Stimulated activated CD8-positive, alpha-beta memory T cell treated with anti-CD3 and anti-CD28 coated beads, Interleukin-2, amount 100 ng/mL, for 1 hour (primary cell): ENCODE results near the gene XYLT1.

ENCODE experiments used
- DNase-seq, 2 donors: peaks; one replicate each; pipeline ENCODE4 v3.0.0-alpha.2; 2020; ENCODE audit warnings: low read depth in 2 of 2

XYLT1 gene

DNA sequence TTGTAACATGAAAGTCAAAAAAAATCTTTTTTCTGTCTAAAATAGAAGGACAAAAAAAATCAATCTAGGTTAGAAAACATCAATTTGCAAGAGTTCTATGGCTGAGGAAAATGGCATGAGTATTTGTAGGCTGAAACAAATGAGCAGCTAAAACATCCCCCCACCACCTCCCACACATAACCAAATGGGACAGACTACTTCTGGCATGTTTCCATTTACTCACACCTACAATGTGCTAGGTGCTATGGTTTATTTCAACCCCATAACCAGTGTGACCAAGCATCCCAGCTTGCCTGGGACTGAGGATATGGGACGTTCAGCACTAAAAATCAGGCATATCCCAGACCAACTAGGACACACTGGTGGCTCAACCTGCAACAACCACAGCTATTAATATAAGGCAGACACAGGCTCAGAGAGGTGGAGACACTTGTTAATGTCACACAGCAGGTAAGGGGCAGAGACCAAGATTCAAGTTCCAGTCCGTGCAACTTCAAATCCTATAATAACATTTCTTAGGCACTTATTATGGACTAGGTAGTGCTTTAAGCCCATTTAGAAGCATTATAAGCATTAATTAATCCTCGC lies 96.0 kb downstream of the XYLT1 start:
- no peak for DNase-seq

DNA sequence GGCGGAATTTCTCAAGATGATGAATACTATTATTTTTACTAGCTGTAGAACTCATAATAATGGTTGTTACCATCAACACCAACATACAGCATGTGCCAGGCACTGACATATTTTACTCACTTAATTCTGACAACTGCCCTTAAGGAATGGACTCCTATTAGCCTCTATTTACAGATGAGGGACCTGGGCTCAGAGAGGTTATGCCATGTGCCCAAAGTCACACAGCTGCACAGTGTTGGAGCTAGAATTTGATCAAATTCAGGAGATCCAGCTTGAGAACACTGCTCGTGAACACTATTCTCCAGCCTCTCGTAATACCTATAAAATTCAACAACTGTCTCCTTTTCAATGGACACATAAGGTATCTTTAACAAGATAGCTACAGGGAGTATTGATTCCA lies 97.2 kb downstream of the XYLT1 start:
- DNase-seq, result no peak

DNA sequence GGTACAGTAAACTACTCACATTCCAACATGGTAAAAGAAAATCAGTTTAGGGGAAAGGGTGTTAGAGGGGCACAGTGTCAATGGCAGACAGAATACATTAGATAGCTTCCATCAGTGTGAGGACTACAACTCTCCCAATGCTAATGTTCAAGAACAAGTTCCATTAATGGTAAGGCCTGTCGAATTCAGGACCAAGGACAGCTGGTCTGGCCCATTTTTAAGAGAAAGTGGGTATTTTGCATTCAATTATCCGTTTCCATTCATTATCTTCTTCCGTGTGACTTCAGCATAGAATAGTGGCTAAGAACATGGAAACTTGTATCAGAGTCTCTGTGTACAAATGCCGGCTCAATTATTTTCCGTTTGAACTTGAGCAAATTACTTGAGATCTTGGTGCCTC lies 98.4 kb downstream of the XYLT1 start:
- no peak for DNase-seq

DNA sequence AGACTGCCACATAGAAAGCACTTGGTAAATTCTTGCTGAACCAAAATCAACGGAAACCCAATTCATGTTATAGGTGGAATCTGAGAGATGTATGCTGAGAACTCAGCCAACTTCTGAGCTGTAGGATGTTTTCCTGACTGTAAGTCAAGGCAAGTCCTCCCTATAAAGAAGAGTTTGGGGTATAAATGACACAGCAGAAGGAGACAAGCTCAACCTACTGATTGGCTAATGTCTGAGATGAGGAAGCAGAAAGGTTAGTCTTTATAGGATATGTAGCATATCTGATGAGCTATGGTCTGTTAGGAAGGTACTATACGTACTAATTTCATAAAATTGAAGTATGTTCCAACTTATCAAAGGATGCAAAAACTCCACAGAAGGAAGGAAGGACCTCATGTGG lies 99.5 kb downstream of the XYLT1 start:
- DNase-seq, result no peak

DNA sequence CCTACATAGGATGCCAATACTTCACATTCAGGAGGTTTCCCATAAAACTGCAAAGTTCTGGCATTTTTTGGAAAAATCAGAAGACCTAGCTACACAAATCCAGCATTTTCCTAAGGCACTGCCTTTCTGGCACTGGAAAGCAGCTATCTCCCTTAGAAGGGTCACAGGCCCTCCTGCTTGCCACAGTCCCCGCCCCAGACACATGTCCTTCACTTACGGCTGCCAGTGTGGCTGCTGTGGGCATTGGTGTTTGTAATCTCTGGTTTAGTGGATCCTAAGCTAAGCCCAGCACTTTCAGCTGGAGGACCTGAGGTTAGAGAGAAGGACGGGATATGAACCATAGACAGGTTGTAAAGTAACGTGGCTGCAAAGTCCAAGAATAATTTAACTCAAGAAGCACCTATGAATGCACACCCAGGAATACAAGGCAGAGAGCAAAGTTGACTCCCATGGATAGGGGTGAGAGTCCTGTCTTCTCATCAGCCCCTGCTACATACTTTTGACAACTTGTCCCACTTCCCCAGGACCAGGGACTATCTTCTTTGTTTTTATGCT lies 100.0 kb downstream of the XYLT1 start:
- DNase-seq, result no peak

DNA sequence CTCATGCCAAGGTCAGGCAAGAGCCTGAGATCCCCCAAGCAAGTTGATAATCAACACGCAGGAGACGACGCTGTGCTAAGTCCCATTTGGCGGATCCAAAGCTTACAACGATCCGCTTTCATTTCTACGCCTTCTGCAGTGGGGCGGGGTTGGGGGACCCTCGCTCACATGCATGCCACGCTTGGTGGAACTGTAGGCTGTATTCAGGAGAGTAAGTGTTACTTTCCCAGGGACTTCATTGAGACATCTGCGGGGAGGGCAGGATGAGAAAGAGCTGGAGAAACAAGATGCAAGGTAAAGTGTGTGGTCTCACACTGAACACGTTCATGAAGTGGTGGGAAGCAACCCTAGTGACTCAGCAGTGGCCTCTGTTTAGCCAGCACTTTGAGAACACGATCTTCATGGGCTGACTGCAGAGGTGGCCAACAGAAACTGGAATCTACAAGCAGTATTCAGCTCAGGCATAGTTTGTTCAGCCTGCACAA lies 100.5 kb downstream of the XYLT1 start:
- no peak for DNase-seq

DNA sequence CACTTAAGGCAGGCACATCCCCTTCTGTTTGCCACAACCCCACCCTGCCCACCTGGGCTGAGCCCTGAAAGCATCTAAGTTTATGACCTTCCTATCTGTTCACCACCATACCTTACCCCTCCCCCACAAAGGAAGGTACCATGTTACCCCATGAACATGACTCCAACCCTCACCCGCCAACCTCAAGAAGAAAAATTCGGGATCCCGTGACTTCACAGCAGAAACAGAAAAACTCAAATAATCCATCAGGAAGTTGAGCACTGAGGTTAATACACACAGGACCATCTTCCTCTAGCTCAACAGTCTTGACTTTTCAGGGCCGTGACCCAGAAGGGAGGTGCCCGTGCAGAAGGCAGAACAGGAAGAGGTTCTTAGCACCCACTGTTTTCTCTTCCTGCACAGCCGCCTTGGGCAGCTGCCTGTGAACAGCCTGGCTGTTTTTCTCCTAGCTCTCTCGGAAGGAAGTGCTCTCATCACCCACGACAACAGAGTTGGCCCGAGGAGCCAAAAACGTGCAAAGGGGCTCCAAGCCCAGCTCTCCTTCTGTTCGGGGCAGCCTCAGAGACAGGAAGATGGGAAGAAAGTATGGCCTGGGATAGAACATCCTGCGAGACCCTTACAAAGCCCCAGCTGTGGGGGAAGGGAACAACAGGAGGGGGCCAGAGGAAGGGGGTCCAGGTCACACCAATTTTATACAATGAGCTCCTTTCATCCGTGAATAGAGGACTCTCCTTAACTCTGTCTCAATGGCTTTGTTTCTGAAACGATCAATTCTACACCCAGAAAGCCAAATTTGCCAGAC lies 101.1 kb downstream of the XYLT1 start:
- DNase-seq, result peak; percentile 44 to 46

DNA sequence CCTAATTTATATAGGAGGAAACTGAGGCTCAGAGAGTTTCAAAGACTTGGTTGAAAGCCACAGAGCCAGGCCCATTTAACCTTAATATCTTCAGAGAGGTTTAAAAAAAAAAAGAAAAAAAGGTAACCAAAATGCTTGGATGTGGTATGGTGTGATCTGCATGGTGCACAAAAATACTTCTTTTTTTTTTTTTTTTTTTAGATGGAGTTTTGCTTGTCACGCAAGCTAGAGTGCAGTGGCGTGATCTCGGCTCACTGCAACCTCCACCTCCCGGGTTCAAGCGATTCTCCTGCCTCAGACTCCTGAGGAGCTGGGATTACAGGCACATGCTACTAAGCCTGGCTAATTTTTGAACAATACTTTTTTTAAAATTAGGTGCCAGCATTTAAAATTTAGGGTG lies 101.8 kb downstream of the XYLT1 start:
- no peak for DNase-seq

DNA sequence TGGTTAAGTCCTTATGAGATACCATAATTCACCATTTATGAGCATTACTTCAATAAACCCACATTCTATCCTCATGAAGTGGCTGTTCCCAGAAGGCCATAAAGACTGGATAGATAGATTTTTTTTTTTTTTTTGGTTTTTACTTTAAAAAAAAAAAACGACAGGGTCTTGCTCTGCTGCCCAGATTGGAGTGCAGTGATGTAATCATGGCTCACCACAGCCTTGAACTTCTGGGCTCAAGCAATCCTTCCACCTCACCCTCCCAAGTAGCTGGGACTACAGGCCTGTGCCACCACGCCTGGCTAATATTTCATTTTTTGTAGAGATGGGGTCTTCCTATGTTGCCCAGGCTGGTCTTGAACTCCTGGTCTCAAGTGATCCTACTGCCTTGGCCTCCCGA lies 102.3 kb downstream of the XYLT1 start:
- no peak for DNase-seq

DNA sequence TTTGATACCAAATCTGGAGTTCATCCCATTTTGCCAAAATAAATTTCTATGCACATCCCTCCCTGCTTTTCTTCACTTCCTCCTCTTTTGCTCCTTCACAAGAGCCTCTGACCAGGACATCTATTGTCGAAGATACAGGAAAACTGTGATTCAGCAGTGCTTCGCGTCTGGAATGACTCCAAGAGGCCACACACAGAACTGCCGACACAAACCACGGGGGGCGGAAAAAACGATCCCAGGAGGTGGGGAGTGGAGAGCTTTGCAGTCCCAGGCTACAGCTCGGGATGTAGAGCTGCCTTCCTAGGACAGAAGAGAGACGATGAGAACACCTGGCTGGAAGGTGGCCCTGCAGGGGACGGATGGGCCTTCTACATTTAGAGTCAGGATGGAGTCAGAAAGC lies 102.8 kb downstream of the XYLT1 start:
- no peak for DNase-seq

DNA sequence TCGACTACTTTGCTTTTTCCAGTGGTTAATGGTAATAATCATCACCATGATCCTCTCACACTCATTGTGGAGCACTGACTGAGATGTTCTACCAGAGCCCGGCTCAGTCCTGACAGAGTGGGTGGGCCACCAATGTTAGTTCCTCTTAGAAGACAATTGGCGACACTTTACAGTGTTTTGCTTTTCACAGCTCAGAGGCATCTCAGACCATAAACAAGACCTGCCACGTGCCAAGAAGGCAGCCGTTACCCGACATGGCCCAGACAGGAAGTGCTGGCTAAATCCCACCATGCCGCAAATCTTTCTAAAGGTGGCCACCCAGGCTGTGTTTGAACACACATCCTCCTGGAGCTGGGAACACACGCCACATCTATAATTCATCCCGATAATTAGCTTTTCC lies 103.7 kb downstream of the XYLT1 start:
- no peak for DNase-seq

DNA sequence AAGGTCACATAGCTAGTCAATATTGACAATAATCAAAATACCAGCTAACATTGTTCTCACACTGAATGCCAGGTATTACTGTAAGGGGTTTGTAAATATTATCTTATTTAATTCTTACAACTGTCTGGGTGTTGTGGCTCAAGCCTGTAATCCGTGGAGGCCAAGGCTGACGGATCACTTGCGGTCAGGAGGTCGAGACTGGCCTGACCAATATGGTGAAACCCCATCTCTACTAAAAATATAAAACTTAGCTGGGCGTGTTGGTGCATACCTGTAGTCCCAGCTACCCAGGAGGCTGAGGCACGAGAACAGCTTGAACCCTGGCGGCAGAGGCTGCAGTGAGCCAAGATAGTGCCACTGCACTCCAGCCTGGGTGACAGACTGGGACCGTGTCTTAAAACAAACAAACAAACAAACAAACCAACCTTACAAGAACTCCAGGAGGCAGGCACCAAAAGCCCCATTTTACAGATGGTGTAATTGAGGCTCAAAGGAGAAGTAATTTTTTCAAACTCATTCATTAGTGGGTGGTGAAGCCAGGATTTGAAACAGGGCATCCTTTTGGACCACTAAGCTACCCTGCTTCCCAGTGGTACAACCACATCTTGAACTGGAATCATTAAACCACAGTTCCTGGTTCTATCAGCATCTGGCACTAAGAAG lies 104.3 kb downstream of the XYLT1 start:
- DNase-seq, result no peak

DNA sequence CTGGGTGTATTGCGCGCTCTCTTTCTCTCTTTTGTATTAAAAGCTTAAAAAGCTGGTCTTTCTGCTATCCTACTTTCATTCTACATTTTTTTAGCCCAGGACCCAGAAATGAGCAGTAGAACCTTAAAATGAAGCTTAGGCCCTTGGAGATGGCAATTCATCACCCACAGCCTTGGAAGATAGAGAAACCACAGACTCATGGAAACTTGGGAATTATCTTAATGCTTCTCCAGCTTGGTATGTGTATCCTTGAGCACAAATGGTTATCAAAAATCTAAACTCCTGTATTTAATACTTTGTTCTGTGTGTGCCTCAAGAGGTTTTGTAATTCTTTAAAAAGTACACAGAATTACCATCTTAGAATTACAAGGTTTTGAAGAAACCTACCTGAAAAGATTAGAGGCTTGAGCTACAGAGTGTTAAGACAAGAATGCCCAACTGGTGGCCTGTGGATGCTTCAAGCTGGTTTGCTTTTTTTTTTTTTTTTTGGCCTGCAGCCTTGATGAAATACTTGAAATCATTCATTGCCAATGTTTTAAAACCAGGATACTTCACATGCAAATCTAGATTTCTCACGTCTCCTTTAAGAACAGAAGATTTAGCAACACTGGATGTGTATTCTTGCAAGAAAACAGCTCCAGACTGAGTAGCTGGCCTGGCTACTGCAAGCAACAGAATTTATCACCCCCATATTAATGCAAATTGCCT lies 105.0 kb downstream of the XYLT1 start:
- no peak for DNase-seq

DNA sequence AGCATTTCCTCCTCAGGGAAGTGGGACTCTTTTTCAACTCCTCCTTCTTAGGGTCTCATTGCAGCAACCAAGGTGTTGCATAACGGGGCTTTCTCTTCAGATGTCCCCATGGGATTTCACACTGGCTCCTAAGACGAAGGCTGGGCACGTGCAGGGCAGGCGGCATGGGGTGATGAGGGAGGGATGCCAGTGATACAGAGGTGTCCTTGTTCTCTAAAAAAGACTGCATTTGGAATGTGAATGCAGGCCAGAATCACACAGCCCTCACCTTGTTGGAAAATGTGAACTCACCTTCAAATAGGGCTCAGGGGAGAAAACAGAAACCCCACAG lies 105.6 kb downstream of the XYLT1 start:
- no peak for DNase-seq

DNA sequence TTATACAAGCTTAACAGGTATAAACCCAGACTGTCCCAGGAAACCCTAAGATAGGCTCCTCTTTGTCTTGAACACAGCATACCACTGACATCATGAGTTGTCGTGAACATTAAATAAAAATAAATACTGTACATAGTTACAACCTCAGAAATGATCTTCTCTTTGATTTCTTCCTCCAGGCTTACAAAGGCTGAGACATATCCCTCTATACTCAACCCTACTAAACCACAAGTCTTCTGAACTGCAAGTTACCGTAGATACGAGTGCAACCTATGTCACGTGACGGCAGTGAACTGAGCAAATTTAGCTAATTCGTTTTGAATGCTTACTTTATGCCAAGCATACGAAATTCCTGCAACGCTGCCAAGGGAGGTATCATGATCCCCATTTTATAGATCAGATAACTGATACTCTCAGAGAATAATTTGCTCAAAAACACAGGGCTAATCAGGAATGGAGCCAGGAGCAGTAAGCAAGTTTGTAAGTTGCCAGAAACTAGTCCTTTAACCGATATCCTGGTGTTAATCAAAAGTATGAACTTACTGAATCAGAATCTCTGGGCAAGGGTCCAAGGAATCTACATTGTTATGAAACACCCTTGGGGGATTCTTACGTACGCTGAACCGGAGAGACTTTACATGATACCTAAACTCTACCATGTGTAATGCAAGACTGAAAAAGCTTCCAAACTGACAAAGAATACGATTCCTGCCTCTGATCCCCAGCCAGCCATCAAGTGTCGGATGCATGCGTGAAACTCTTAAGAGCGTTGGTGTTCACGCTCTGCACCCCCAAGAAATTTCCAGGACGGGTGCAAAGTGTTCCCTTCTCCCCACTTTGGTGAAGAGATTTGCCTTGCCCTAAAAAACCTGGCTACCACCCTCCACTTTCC lies 106.2 kb downstream of the XYLT1 start:
- DNase-seq, result peak in 1 of 2 donors; percentile 48

DNA sequence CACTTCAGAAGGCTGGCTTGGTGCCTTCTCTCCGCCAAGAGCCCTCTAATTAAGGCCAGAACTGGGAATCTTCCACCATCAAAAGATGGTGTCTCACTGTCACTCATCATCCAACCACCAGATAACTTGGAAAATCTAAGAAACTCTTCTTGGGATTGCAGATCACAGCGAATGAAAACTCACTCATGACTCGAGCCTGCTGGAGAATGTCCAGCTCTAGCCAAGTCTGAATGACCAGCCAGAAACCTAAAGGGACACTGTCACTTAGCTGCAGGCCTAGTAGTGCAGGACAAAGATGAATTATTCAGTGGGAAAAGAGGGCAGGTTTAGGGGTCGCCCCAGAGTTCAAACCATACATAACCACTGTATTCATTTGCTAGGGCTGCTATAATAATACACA lies 107.8 kb downstream of the XYLT1 start:
- DNase-seq, result no peak

DNA sequence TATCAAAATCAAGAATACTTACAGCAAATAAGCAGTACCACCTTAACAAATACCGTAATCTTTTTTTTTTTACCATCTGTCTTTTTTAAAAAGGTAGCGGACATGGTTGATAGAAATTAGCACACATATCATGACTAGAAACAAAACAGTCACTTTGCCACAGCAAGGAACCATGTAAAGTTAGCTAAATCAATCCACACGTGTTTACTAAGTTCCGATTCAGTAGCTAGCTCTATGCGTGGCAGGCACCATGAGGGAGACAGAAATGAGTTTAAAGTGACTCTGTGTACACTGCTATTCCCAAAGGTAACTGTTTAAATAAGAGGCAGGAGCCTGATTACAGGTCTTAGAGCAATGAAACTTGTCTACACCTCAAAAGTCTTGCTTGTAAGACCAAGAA lies 108.6 kb downstream of the XYLT1 start:
- DNase-seq, result no peak

DNA sequence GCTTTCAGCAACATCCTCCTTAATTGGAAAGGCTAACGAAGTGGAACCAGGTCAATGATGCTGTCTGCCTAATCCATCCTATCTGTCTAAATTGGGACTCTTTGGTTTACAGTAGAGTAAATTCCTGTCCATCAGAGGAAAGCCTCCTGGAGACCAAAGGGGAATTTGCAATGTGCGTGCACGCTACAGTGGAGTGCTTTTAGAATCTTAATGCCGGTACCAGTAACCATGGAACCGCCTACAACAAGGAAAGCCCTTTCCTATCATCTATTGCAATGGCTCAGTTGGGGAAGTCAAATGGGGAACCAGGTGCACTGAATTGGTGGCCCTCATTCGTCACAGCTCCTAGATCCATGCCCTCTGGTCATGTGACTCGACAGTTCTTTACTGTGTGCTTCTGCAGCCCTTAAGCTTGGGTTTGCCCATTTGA lies 110.1 kb downstream of the XYLT1 start:
- no peak for DNase-seq

DNA sequence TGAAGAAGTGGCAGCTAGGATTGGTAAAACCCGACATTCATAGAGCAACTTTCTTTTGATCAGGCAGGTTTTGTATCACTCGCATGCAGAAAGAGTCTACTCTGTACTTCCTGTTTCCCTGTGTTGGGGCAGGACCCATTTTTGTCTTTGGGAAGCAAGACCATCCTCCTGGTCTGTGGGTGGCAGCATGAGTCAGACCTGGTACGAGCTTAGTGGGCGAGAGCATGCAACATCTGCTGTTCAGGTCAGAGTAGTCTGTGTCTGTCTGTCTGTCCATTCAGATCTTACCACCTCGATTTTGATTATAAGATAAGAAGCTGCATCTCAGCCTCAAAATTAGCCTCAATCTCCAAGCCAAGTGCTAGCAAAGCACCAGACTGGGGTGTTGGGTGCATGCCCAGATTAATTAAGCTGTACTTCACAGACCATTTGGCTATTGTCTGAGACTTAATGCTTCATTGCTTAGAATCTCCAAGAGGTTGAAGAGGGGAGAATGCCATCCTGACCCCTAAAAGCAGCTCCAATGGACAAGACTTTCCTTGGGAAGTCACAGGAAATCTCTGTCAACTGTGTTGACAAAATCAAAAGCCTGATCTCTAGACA lies 110.9 kb downstream of the XYLT1 start:
- DNase-seq, result no peak

DNA sequence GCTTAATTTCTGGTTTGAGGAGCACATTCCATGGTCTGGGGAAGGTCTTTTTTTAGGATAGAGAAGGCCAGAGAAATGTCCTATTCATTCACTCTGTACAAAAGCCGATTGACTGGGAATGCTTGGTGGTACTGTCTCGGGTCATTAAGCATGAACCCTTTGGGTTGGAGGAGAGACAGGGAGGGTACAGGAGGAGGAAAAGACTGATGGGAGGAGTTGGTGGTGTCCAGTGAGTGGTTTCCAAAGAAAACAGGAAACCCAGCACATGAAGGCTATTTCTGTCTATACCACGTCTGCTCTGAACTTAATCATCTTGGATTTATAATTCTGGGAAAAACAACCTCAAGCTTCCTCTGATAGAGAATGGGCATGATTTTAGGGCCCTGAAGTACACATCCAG lies 111.9 kb downstream of the XYLT1 start:
- DNase-seq, result no peak

DNA sequence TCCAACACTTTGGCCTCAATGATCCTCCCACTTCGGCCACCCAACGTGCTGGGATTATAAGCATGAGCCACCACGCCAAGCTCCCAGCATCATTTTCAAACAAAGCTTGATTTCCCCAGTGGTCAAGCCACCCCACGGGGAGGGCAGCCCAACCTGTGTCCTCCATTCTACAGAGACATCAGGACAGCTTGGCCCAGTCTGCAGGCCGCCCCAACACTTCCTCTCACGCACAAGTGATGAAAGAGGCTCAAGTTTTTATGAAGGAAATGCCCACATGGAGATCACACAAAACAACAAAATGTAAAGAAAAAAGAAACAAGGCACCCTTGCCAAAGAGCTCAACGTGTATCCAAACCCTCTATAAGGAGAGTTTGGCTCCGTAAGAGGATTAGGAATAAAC lies 112.4 kb downstream of the XYLT1 start:
- no peak for DNase-seq
